NCI-H1436 treated with DMSO at 0.1 percent for 48 hours (cell line): ENCODE results near the gene FLII.
"Not testable (repeated sequence)": the region's sequence is repeated elsewhere in the genome, so short reads cannot be mapped to it uniquely, and the experiment has no call there.

Source experiments
- DNase-seq: peaks from one replicate; lab custom pipeline; 2025; lab: John Stamatoyannopoulos, UW

The FLII gene

GRCh38 chr17:18224053-18224386, 34.5 kb downstream of the FLII start:
- no peak for DNase-seq

GRCh38 chr17:18218756-18219415, 39.7 kb downstream of the FLII start:
- DNase-seq: no peak

- no peak for DNase-seq
Observed at GRCh38 chr17:18217412-18218015, 41.0 kb downstream of the FLII start.

- not testable (repeated sequence) for DNase-seq
Observed at GRCh38 chr17:18216906-18217305, 41.6 kb downstream of the FLII start.

GRCh38 chr17:18213666-18214270, 44.8 kb downstream of the FLII start:
- no peak for DNase-seq

GRCh38 chr17:18208092-18208491, 50.4 kb downstream of the FLII start:
- DNase-seq: no peak

- DNase-seq: no peak
Observed at GRCh38 chr17:18206962-18207361, 51.6 kb downstream of the FLII start.

GRCh38 chr17:18205861-18206260, 52.7 kb downstream of the FLII start:
- no peak for DNase-seq

GRCh38 chr17:18203308-18203707, 55.2 kb downstream of the FLII start:
- DNase-seq: no peak

- no peak for DNase-seq
Observed at GRCh38 chr17:18201108-18201507, 57.4 kb downstream of the FLII start.

- no peak for DNase-seq
Observed at GRCh38 chr17:18198530-18198929, 60.0 kb downstream of the FLII start.

- DNase-seq: no peak
Observed at GRCh38 chr17:18197535-18198194, 60.9 kb downstream of the FLII start.

- DNase-seq: no peak
Observed at GRCh38 chr17:18195246-18195645, 63.3 kb downstream of the FLII start.
